C4-2B (cell line): ENCODE data around the gene EPHA2.

ENCODE experiments used
- ZFX ChIP-seq: fragments of 450-650 bp; IDR thresholded peaks from 2 replicates; pipeline ENCODE4 v1.6.1; 2017
- TF ChIP-seq, protein P1 (sequence below): fragments of 450-650 bp; conservative IDR thresholded peaks from 2 replicates; pipeline ENCODE4 v1.5.1; 2017; ENCODE audit warnings: mild to moderate bottlenecking

DNA sequence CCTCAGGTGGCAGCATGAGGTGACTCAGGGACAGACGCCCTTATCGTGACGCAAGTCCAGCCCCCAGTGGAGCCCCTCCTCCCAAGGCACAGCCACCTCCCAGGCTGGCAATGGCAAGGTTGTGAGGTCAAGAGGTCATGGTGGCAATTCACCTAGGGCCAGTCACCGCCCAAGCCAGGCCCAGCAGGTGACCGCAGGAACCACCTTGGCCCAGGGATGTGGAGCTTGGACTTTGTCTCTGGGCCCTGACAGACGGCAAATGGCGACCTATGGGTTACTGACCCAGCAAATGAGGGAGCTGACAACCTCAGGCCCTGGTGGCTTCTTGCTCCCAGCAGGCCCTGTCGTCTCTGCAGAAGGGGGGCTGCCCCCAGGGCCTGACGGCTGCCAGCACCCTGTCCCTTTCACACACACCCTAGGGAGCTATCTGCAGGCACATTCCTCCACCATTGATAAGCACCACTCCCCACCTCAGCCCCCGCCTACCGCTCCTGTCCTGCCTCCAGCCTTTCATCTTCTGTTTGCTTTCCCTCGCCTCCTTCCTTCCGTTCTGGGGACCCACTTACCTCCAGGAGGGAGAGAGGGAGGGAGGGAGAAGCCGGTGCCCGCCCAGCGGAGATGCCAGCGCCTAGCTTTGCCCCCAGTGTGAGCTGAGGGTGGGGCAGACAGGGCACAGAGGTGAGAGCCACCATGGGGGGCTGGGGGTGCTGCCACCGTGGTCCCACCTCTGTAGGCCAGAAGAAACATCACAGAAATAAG is 12.1 kb downstream of the EPHA2 start:
- TF ChIP-seq, protein P1, sequence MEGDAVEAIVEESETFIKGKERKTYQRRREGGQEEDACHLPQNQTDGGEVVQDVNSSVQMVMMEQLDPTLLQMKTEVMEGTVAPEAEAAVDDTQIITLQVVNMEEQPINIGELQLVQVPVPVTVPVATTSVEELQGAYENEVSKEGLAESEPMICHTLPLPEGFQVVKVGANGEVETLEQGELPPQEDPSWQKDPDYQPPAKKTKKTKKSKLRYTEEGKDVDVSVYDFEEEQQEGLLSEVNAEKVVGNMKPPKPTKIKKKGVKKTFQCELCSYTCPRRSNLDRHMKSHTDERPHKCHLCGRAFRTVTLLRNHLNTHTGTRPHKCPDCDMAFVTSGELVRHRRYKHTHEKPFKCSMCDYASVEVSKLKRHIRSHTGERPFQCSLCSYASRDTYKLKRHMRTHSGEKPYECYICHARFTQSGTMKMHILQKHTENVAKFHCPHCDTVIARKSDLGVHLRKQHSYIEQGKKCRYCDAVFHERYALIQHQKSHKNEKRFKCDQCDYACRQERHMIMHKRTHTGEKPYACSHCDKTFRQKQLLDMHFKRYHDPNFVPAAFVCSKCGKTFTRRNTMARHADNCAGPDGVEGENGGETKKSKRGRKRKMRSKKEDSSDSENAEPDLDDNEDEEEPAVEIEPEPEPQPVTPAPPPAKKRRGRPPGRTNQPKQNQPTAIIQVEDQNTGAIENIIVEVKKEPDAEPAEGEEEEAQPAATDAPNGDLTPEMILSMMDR = no peak
- TF ChIP-seq ZFX = no peak
